ENCODE data around the gene CIZ1. TPM values are rescaled to one million over a fixed set of nuclear protein-coding genes. Genes with fewer than 3 reads are reported as not detected.

CIZ1 gene
- total RNA-seq, 1 donor from 2014 or later = 100.0 TPM

GRCh38 chr9:128164307-128164885 is 27.0 kb downstream of the CIZ1 start:
- DNase-seq (ENCODE audit: low spot score) = no peak

GRCh38 chr9:128163523-128164306 is 27.7 kb downstream of the CIZ1 start:
- DNase-seq (ENCODE audit: low spot score) = no peak

- no peak for DNase-seq (ENCODE audit: low spot score)
These were observed 28.3 kb downstream of the CIZ1 start for GRCh38 chr9:128163027-128163515.

GRCh38 chr9:128162215-128163026 is 29.0 kb downstream of the CIZ1 start:
- DNase-seq (ENCODE audit: low spot score) = no peak

- DNase-seq (ENCODE audit: low spot score) = no peak
These were observed 30.0 kb downstream of the CIZ1 start for GRCh38 chr9:128161215-128161902.

GRCh38 chr9:128160603-128160987 is 30.8 kb downstream of the CIZ1 start:
- DNase-seq (ENCODE audit: low spot score) = no peak

- peak; percentile 98 for DNase-seq (ENCODE audit: low spot score)
These were observed 31.4 kb downstream of the CIZ1 start, which contains the start of gene BBLN for GRCh38 chr9:128159784-128160602. Gene BBLN, plus strand, starts transcription at chr9:128160265. Its CDS starts 143 bp downstream, at chr9:128160408.

- no peak for DNase-seq (ENCODE audit: low spot score)
These were observed 31.9 kb downstream of the CIZ1 start for GRCh38 chr9:128159522-128159783.

- DNase-seq (ENCODE audit: low spot score) = no peak
These were observed 35.5 kb downstream of the CIZ1 start for GRCh38 chr9:128155736-128156500.

- DNase-seq (ENCODE audit: low spot score) = no peak
These were observed 37.3 kb downstream of the CIZ1 start for GRCh38 chr9:128153947-128154695.

GRCh38 chr9:128153060-128153946 is 38.1 kb downstream of the CIZ1 start:
- no peak for DNase-seq (ENCODE audit: low spot score)

- DNase-seq (ENCODE audit: low spot score) = no peak
These were observed 39.0 kb downstream of the CIZ1 start for GRCh38 chr9:128152133-128153059.

GRCh38 chr9:128151309-128152132 is 39.9 kb downstream of the CIZ1 start:
- DNase-seq (ENCODE audit: low spot score) = no peak

- DNase-seq (ENCODE audit: low spot score) = no peak
These were observed 40.6 kb downstream of the CIZ1 start for GRCh38 chr9:128150594-128151308.

- no peak for DNase-seq (ENCODE audit: low spot score)
These were observed 41.3 kb downstream of the CIZ1 start for GRCh38 chr9:128149951-128150593.
